Activated CD8-positive, alpha-beta T cell treated with anti-CD3 and anti-CD28 coated beads for 36 hours (primary cell): ENCODE measurements around the gene KDM3B. TPM values are rescaled to one million over a fixed set of nuclear protein-coding genes. Genes with fewer than 3 reads are reported as not detected.
"Not testable (repeated sequence)": the region's sequence is repeated elsewhere in the genome, so short reads cannot be mapped to it uniquely, and the experiment has no call there.

Experiments
- ATAC-seq: fragments of 200-7000 bp; cut with Tn5 transposase; one replicate; pipeline ENCODE4 v1.10.0; 2021; ENCODE audit warnings: mild to moderate bottlenecking, moderate library complexity
- CTCF ChIA-PET: fragments of 350-600 bp; sonication (Branson Sonifier 250); formaldehyde crosslinking; loops from one replicate; lab custom pipeline; 2021; ENCODE audit warnings: antibody characterized with exemption; lab: Charles Lee
- POLR2A ChIA-PET: fragments of 350-600 bp; sonication (Branson Sonifier 250); formaldehyde crosslinking; loops from one replicate; lab custom pipeline; 2021; ENCODE audit warnings: antibody characterized with exemption; lab: Charles Lee
- DNase-seq: peaks from one replicate; pipeline ENCODE4 v3.0.0-alpha.2; 2020
- H3K27ac Mint-ChIP-seq: one replicate; pipeline ENCODE4 v1.8.0; 2021; ENCODE audit warnings: mild to moderate bottlenecking, mixed read lengths
- H3K27me3 Mint-ChIP-seq: one replicate; pipeline ENCODE4 v1.8.0; 2021; ENCODE audit warnings: mixed read lengths
- H3K36me3 Mint-ChIP-seq: one replicate; pipeline ENCODE4 v1.8.0; 2021; ENCODE audit warnings: low read depth, mixed read lengths
- H3K4me1 Mint-ChIP-seq: one replicate; pipeline ENCODE4 v1.8.0; 2021; ENCODE audit warnings: low read depth, mixed read lengths
- H3K4me3 Mint-ChIP-seq: one replicate; pipeline ENCODE4 v1.8.0; 2021; ENCODE audit warnings: mild to moderate bottlenecking, moderate library complexity, mixed read lengths
- H3K9me3 Mint-ChIP-seq: one replicate; pipeline ENCODE4 v1.8.0; 2021; ENCODE audit warnings: mixed read lengths
- CTCF ChIP-seq: fragments of 200-600 bp; IDR thresholded peaks from one replicate; pipeline ENCODE4 v1.8.0; 2022; ENCODE audit warnings: antibody characterized with exemption, mild to moderate bottlenecking
- intact Hi-C: fragments of 100-400 bp; cut with micrococcal nuclease; formaldehyde crosslinking; loops from one replicate; pipeline ENCODE4 v1.10.0; 2022
- total RNA-seq, 2 experiments: library from RNA; stranded (reverse); gene quantifications; one replicate each; pipeline ENCODE4 v1.2.3, GENCODE V29; 2021

KDM3B gene
- total RNA-seq, 2 experiments from 2014 or later = 41.6 to 41.9 TPM

- H3K4me1 Mint-ChIP-seq = no peaks in the 10 kb centered on the region
- ChIA-PET POLR2A (no interaction called here), CTCF (interaction anchor here (1.2 kb wide), 1 partner anchor 40 kb away, joined by 3 read pairs; the partner anchor contains the start of gene KDM3B)
- ATAC-seq (no peak), DNase-seq (no peak)
- H3K27ac Mint-ChIP-seq = no peak overlapping the region
- no peaks in the 10 kb centered on the region for H3K27me3 Mint-ChIP-seq
- H3K4me3 Mint-ChIP-seq = no peak overlapping the region
- no peak for TF ChIP-seq CTCF
- no peaks in the 10 kb centered on the region for H3K9me3 Mint-ChIP-seq
- peaks cover 24% of the 10 kb centered on the region for H3K36me3 Mint-ChIP-seq
- intact Hi-C loops = no loop called here
These were observed 39.4 kb downstream of the KDM3B start for GRCh38 chr5:138391859-138392386.

- H3K27ac Mint-ChIP-seq = peak overlapping the region; percentile 11
- intact Hi-C loops = no loop called here
- H3K9me3 Mint-ChIP-seq = no peaks in the 10 kb centered on the region
- no peak for TF ChIP-seq CTCF
- H3K4me1 Mint-ChIP-seq = peaks cover 19% of the 10 kb centered on the region
- DNase-seq (no peak), ATAC-seq (peak; percentile 94)
- CTCF ChIA-PET = interaction anchor here (0.6 to 3.7 kb wide), 4 partner anchors 32 to 101 kb away, joined by 3 to 20 read pairs (median 3); partner anchors contain the start of gene KDM3B
- no peak overlapping the region for H3K4me3 Mint-ChIP-seq
- POLR2A ChIA-PET = no interaction called here
- H3K27me3 Mint-ChIP-seq = no peaks in the 10 kb centered on the region
- H3K36me3 Mint-ChIP-seq = peaks cover 42% of the 10 kb centered on the region
These were observed 50.2 kb downstream of the KDM3B start for GRCh38 chr5:138402640-138403039.

GRCh38 chr5:138408023-138408422 lies 55.5 kb downstream of the KDM3B start:
- H3K4me3 Mint-ChIP-seq = peak overlapping the region; percentile 19
- peaks cover 26% of the 10 kb centered on the region for H3K36me3 Mint-ChIP-seq
- ChIA-PET CTCF (interaction anchor here (1.0 to 9.8 kb wide), 8 partner anchors 9 to 229 kb away, joined by 3 to 70 read pairs (median 3); partner anchors contain the start of genes BRD8, FAM53C, KDM3B and KIF20A), POLR2A (interaction anchor here (1.4 to 1.7 kb wide), 4 partner anchors 26 to 97 kb away, joined by 3 to 6 read pairs (median 6); partner anchors contain the start of gene EGR1)
- peak; percentile 81 for DNase-seq
- no peaks in the 10 kb centered on the region for H3K27me3 Mint-ChIP-seq
- no peak for TF ChIP-seq CTCF
- intact Hi-C loops = no loop called here
- H3K27ac Mint-ChIP-seq = peak overlapping the region; percentile 38
- H3K9me3 Mint-ChIP-seq = no peaks in the 10 kb centered on the region
- H3K4me1 Mint-ChIP-seq = peaks cover 14% of the 10 kb centered on the region
- ATAC-seq = peak; percentile 96

- Mint-ChIP-seq H3K36me3 (peaks cover 25% of the 10 kb centered on the region), H3K4me1 (peaks cover 12% of the 10 kb centered on the region)
- POLR2A ChIA-PET = interaction anchor here (1.0 kb wide), 1 partner anchor 28 kb away, joined by 3 read pairs; the partner anchor contains the start of gene REEP2
- H3K4me3 Mint-ChIP-seq, ATAC-seq, H3K27ac Mint-ChIP-seq, intact Hi-C loops, H3K27me3 Mint-ChIP-seq, H3K9me3 Mint-ChIP-seq: not testable (repeated sequence)
- peak; percentile 57 for TF ChIP-seq CTCF
- CTCF ChIA-PET = interaction anchor here (1.2 to 9.8 kb wide), 3 partner anchors 58 to 232 kb away, joined by 7 to 70 read pairs (median 8); partner anchors contain the start of genes BRD8, KDM3B and KIF20A
- DNase-seq = peak; percentile 52
These were observed 58.6 kb downstream of the KDM3B start for GRCh38 chr5:138410996-138411640.

GRCh38 chr5:138418444-138418843 lies 66.0 kb downstream of the KDM3B start:
- DNase-seq = no peak
- Mint-ChIP-seq H3K27me3 (no peaks in the 10 kb centered on the region), H3K9me3 (no peaks in the 10 kb centered on the region), H3K4me3 (no peak overlapping the region), H3K4me1 (no peaks in the 10 kb centered on the region), H3K27ac (no peak overlapping the region), H3K36me3 (peaks cover 35% of the 10 kb centered on the region)
- intact Hi-C loops = no loop called here
- ChIA-PET POLR2A (interaction anchor here (0.6 kb wide), 1 partner anchor 182 kb away, joined by 3 read pairs; no protein-coding TSS in a partner anchor), CTCF (interaction anchor here (1.3 kb wide), 1 partner anchor 10 kb away, joined by 4 read pairs; no protein-coding TSS in a partner anchor)
- TF ChIP-seq CTCF = no peak
- ATAC-seq = no peak
